Mucosa of gallbladder (tissue), 1 donor: ENCODE measurements around the gene LMBR1. TPM values are rescaled to one million over a fixed set of nuclear protein-coding genes. Genes with fewer than 3 reads are reported as not detected.

Source experiments
- total RNA-seq: library from RNA; stranded (reverse); gene quantifications from one replicate; pipeline ENCODE4 v1.2.1, GENCODE V29; 2021
- donor health status: DM: no; HTN: no; CAD: no.

Gene LMBR1
- total RNA-seq, 1 donor from 2014 or later, result 51.4 TPM

Other genes starting within 250 kb of the LMBR1 start
- 12.8 TPM for gene NOM1, start 56.5 kb upstream of the LMBR1 start, total RNA-seq
- gene MNX1, start 117.5 kb upstream of the LMBR1 start, total RNA-seq, result 15.4 TPM
- gene UBE3C, start 245.7 kb upstream of the LMBR1 start, total RNA-seq, result 60.4 TPM